HG03159 (cell line): Measurements from ENCODE around the gene PRKRIP1.
"Not testable (repeated sequence)": the region's sequence is repeated elsewhere in the genome, so short reads cannot be mapped to it uniquely, and the experiment has no call there.

Experiments used
- ATAC-seq: cut with Tn5 transposase; IDR thresholded peaks from one replicate; pipeline ENCODE4 v1.9.1; 2021; ENCODE audit warnings: mild to moderate bottlenecking, moderate library complexity; ENCODE audit not compliant: unreplicated experiment

PRKRIP1 gene

DNA sequence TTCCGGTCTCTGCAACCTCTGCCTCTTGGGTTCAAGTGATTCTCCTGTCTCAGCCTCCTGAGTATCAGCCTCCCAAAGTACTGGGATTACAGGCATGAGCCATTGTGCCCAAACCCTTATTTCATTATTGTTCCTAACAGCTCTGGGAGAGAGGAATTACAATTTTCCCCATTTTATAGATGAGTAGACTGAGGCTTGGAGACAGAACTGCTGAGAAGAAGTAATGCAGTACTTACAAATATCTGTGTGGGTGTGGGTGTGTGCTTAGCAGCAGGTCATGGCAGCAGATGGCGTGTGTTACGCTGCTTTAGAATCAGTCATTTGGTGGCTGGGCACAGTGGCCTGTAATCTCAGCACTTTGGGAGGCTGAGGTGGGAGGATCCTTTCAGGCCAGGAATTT lies 7.4 kb downstream of the PRKRIP1 start:
- ATAC-seq: no peak

DNA sequence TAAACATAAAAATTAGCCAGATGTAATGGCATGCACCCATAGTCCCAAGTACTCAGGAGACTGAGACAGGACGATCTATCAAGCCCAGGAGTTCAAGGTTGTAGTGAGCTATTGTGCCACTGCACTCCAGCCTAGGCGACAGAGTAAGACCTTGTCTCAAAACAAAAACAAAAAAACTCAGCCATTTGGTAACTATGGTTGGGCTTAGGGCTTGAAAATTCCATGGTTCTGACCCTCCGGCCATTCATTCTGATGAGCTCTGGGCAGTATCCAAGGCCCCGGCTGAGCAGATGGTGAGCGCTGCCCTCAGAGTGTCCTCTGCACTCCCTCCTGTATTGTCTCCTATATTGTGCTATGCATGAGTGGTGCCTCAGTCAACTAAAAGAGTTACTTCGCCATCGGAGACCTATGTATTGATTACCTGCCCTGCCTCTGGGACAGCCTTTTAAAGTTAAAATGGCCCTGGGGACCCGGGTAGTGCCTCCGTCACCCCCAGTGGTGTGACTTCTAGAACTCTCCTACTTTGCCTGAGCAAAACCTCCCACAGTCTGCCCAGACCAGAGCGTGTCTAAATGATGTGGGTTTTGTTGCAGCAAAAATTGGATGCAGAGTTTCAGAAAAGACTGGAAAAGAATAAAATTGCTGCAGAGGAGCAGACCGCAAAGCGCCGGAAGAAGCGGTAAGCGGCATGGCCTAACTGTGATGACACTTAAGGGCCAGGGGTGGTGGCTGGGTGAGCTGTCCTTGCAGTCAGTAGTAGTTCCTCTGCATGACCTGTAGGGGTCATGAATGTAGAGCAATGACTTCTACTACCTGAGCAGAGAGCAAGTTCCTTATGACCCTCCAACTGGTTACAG lies 8.1 kb downstream of the PRKRIP1 start:
- peak; percentile 68 for ATAC-seq

DNA sequence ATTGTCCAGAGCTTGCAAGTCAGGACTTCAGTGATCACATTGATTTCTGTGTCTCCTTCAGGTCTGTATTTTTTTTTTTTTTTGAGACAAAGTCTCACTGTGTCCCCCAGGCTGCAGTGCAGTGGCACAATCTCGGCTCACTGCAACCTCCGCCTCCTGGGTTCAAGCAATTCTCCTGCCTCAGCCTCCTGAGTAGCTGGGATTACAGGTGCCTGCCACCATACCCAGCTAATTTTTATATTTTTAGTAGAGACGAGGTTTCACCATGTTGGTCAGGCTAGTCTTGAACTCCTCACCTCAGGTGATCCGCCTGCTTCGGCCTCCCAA lies 8.7 kb downstream of the PRKRIP1 start:
- ATAC-seq: not testable (repeated sequence)

DNA sequence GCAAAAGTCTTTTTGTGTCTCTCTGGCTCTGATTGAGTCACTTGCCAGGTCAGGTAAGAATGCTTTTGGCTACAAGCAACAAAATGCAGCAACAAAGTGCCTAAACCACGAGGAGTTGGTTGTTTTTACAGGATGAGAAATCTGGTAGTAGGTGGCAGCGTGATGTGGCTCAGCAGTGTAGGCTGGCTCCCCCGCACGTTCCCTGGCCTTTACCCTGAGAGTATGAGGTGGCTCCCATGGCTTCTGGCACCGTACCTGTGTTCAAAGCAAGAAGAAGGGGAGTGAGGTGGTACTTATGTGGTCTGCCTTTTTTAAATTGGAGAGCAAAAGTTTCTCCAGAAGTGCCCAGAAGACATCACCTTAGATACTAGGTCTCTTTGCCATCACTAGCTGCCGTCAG lies 11.7 kb downstream of the PRKRIP1 start:
- no peak for ATAC-seq

DNA sequence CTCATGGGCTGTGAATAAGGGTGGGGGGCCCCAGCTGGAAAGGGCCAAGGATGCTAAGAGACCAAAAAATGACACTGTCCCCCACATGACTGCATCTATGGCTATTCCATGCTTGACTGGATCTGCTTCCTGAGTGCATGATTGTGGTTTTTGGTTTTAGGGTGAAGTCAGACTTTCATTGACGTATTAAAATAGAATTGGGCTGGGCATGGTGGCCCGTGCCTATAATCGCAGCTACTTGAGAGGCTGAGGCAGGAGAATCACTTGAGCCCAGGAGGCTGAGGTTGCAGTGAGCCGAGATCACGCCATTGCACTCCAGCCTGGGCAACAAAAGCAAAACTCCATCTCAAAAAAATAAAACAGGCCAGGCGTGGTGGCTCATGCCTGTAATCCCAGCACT lies 12.4 kb downstream of the PRKRIP1 start:
- peak; percentile 58 for ATAC-seq

DNA sequence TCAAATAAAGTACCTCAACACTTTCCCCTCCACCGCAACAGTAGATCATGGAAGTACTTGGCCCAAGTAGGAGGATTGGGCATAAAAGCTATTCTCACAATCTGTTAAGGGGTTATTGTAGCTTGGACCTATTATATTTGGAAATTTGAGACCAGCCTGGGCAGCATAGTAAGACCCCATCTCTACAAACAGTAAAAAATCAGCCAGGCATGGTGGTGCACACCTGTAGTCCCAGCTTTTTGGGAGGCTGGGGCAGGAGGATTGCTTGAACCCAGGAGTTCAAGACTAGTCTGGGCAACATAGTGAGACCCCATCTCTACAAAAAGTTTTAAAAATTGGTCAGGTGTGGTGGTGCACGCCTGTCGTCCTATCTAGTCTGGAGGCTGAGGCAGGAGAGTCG lies 13.2 kb downstream of the PRKRIP1 start:
- no peak for ATAC-seq

DNA sequence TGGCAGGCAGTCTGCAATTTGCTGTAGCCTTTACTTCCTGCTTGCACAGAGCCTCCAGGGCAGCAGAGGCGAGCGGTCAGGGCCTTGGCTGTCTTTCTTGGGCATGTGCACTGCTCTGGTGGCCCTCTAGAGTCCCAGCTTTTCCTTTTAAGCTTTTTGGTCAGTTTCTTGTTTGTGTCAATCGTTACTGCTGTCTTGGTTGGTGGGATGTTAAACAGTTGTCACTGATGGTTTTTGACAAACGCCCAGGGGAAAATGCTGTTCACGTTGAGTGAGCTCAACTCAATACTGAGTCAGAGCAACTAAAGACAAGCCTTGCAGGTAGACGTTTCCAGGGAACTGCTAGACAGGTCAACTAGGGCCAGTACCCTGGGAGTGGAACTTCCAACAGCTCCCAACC lies 14.0 kb downstream of the PRKRIP1 start:
- ATAC-seq: no peak

DNA sequence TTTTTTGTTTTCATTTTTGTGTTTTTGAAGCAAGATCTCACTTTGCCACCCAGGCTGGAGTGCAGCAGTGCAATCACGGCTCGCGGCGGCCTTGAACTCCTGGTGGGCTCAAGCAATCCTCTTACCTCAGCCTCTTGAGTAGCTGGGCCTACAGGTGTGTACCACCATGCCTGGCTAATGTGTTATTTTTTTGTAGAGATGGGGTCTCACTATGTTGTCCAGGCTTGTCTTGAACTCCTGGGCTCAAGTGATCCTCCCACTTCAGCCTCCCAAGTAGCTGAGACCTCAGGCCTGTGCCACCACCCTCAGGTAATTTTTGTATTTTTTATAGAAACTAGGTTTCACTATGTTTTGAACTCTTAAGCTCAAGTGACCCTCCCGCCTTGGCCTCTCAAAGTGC lies 14.8 kb downstream of the PRKRIP1 start:
- ATAC-seq: no peak

DNA sequence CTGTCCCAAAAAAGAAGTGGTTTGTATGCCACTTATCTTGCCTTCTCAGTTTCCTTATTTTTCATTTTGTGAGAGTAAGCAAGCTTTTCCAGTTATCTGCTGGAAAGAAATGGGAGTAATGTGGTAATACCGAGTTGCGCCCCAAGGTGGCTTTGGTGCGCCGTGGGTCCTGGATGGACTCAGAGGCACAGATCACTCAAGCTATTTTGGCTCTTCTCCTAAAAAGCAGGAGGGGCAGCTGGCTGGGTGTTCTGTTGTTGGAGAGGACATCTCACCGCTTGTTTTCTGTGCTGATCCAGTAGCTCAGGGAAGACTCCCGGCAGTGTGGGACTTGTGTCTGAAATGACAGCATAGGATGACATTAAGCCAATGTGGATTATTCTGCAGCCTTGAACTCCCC lies 16.4 kb downstream of the PRKRIP1 start:
- no peak for ATAC-seq

DNA sequence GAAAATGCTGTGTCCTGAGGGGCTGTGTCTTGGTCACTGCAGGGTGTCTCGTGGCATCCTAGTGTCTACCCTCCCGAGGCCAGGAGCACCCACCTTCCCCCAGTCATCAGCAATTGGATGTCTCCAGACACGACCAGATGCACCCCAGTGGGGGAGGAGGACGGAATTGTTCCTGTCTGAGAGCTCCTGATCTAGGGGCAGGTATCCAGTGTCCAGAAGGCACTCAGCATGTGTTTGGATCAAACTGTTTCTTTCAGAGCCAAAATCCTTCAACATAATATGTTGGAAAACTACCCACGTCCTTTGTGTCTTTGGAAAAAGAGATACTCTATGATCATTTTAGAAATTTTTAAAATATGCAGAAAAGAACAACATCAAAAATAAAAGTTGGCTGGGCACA lies 16.9 kb downstream of the PRKRIP1 start:
- no peak for ATAC-seq

DNA sequence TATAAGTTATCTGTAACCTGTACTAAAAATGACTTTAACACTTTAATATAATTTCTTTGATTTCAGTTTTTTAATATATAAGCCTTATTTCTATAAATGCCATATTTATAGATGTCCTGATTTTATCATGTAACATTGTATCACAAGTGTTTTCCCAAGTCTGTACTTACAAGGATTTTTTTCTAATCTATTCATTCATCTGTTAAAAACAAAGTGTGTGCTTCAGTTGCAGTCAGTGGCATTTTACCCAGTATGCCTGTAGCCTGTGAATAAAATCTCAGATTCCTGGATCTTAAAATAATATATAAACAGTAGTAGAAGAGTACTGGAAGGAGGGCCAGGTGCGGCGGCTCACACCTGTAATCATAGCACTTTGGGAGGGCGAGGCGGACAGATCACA lies 17.4 kb downstream of the PRKRIP1 start:
- ATAC-seq: no peak

DNA sequence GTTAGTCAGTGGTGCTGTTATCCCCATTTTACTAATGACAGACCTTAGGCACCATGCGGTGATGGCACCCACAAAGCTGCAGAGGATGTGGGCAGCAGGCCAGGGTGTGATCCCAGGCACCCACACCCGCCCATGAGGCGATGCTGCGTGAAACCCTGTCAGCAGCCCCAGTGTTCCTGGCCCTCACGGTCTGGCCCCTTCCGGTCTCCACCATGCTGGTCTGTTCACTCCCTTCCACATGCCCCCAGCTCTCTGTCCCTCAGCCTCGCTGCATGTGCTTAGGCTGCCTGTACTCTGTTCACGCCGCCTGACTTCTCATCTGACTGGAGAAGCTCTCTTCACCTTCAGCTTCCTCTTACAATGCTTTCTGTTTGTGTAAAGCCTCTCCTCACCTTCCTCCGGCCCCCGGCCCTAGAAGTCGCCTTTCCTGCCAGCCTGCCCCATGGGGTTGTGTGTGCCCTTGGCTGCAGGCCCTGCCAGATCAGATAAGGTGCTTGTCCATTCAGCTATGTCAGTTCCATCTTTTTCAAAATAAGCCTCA lies 19.6 kb downstream of the PRKRIP1 start:
- ATAC-seq: no peak

DNA sequence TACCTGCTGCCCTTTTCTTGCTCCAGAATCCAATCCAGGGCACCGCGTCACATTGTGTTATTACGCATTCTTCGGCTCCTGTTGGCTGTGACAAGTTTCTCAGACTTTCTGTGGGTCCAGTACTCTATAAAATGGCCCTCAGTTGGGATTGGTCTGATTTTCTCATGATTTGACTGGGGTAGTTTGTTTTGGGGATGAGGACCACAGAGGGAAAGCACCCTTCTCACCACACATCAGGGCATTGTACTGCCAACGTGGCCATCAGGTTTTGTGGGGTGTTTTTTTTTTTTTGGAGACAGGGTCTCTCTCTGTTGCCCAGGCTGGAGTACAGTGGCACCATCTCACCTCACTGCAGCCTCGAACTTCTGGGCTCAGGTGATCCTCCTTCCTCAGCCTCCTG lies 20.2 kb downstream of the PRKRIP1 start:
- ATAC-seq: no peak

DNA sequence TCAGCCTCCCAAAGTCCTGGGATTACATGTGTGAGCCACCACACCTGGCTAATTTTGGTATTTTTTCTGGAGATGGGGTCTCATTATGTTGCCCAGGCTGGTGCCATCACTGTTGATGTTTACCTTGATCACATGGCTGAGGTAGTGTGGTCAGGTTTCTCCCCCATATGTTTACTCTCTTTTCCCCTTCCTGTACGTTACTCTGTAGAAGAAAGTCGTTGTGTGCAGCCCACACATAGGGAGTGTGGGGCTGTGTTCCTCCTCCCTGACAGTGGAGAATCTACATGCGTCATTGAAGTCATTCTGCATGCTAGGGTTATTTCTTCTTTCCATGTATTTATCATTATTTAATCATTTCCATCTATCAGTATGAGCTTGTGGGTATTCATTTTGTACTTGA lies 20.9 kb downstream of the PRKRIP1 start:
- no peak for ATAC-seq

DNA sequence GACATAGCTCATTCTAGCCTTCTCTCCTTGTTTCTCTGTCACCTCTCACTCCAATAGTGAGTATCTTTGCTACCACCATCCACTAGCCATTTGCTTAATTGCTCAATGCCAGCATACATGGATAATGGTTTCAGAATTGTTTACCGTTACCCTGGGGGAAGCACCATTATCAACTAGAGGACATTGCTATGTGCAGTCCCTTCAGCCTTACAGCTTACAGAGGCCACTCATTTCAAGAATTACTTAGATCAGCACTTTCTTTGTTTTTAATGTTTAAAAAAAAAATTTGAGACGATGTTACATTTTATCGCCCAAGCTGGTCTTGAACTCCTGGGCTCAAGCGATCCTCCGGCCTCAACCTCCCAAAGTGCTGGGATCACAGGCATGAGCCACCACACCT lies 22.4 kb downstream of the PRKRIP1 start:
- no peak for ATAC-seq

DNA sequence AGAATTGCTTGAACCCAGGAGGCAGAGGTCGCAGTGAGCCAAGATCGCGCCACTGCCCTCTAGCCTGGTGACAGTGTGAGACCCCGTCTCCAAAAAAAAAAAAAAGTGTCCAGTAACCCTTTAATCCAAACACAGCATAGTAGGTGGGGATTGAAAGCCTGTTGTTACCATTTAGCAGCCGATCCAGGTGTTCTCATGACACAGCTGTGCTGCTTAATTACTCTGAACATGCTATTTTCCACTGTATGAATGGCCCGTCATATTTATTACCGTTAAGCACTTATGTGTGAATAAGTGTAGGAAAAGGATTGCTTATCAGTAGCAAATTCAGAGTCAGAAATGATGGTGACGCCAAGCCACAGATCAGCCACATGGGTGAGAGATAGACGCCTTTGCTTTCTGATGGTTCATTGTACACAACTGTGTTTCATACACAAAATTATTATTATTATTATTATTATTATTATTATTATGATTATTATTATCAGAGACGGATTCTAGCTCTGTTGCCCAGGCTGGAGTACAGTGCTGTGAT lies 25.6 kb downstream of the PRKRIP1 start:
- ATAC-seq: no peak

DNA sequence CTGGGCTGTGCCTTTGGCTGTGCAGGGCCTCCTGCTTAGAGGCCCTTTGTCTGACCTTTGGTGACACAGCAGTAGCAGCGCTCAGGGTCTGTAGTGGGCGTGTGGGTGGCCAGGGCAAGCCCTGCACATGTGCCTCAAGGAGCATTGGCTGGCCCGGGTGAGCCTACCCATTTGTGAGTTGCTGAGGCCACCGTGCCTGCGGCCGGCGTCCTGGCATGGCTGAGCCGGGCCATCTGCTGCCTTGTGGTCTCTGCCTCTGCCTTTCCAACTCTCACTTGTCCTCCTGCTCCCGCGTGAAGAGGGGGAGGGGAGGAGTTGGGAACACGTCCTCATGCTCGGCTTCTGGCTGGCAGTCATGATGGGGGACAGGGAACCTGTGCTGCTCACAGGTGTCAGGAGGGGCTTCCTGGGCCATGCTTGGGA lies 28.0 kb downstream of the PRKRIP1 start:
- no peak for ATAC-seq

DNA sequence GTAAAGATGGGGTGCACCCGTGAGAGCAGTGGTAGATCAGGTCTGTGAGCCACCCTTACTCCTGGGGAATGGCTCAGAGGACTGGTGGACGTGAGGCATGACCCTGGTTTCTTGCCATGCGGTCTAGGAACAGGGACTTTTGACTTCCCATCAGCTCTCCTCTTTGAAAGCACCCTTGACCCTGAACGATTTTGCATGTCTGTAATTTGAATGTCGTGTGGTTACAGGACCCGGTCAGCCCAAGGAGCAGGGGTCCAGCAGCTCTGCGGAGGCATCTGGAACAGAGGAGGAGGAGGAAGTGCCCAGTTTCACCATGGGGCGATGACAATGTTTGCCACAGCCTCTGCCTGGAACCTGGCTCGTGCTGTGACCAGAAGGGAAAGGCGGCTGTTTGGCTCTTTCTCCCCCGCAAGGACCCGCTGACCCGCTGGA lies 28.6 kb downstream of the PRKRIP1 start:
- ATAC-seq: no peak

DNA sequence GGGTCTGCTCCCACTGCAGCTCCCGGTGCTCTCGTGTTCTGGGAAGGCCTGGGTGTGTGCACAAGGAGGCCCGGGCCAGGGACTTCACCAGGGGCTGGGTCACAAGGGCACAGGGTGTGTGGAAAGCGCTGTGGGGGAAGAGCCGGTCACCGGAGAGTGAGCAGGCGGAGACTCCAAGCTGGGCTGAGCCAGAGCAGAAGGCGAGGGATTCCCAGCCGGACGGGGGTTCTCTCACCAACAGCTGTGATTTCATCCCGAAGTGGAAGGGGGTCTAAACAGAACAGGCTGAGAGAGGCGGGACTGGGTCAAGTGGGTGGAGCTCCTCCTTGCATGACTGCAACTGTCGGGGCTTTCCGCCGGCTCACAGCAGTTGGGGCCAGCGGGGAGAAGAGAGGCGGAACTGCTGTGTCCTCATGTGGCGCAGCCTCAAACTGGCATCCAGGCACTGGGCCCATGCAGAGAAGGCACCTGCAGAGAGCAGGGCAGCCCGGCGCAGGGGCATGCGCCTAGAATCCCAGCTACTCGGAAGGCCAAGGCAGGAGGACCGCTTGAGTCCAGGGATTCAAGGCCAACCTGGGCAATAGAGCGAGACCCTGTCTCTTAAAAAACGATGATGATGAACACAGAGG lies 29.6 kb downstream of the PRKRIP1 start:
- ATAC-seq: peak; percentile 62

DNA sequence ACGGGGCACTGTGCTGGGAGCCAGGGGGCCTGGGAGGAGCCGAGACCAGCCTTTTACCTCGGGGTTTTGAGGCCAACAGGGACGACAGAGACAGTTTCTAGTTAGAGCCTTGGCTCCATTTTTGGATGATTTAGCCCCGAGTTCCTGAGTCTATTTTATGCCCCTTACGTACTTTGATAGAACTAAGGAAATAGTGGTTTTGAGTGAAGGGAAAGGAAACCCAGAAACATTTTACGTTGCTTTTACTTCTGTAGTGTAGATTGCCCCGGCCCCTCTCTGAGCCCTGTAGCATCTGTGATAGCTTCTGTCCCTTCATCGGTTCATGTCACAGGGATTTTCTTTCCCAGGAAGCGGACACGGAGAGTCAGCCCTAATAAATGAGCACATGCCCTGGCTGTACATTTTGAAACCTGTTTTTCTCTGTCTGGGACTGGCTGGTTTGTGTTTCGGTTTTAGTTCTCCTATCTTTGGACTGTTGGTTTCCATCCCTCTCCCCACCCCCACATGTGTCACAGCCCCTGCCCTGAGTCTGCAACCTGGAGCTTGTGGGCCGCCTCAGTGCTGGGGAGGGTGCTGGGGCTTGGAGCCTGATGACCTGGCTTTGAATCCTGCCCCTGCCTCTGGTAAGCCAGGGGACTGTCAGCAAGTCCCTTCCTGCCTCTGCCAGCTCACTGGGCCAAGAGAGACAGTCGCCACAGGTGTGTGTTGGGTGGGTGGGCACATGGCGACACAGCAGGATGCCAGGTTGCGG lies 30.3 kb downstream of the PRKRIP1 start:
- peak; percentile 51 for ATAC-seq

DNA sequence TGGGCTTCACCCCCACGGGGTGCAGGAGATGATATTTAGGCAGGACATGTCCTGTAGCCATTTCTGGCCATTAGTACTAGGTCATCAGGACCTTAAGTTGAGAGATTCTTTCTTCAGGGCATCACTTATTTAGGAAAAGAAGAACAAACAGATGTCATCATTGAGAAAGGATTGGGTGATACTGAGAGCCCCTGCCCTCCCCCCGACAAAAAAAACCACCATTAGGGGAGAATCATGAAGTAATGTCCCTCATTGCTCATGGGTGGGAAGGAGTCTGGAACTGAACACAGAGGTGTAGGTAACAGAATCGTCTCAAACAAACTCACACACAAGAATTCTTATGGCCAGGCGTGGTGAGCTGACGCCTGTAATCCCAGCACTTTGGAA lies 30.8 kb downstream of the PRKRIP1 start:
- no peak for ATAC-seq
